Hippocampal formation (tissue), 2 donors: ENCODE data around the gene BUB3.
A peak's percentile ranks its signal among the peaks of the same experiment; 100 is the strongest.
"Not testable (repeated sequence)": the region's sequence is repeated elsewhere in the genome, so short reads cannot be mapped to it uniquely, and the experiment has no call there.

Experiments used
- DNase-seq, 2 donors: peaks; one replicate each; lab custom pipeline; 2025; lab: John Stamatoyannopoulos, UW

Gene BUB3

GRCh38 chr10:123154711-123155505, 706 bp downstream of the BUB3 start:
- DNase-seq: peak in 1 of 2 donors; percentile 37

GRCh38 chr10:123156078-123156477, 1.9 kb downstream of the BUB3 start:
- DNase-seq: no peak

GRCh38 chr10:123157210-123157609, 3.0 kb downstream of the BUB3 start:
- DNase-seq: no peak

- DNase-seq: no peak
Measured at GRCh38 chr10:123158682-123159081, 4.5 kb downstream of the BUB3 start.

- no peak for DNase-seq
Measured at GRCh38 chr10:123160311-123160980, 6.2 kb downstream of the BUB3 start.

DNA sequence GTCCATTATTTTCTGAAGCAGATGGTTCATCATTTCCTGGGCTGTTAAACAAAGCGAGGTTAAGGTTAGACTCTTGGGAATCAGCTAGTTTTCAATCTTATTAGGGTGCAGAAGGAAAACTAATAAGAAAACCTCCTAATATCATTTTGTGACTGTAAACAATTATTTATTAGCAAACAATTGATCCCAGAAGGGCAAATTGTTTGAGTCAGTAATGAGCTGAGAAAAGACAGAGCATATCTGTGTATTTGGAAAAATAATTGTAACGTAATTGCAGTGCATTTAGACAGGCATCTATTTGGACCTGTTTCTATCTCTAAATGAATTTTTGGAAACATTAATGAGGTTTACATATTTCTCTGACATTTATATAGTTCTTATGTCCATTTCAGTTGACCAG, 10.1 kb downstream of the BUB3 start:
- no peak for DNase-seq

GRCh38 chr10:123165445-123166072, 11.4 kb downstream of the BUB3 start:
- no peak for DNase-seq

- DNase-seq: no peak
Measured at GRCh38 chr10:123166618-123167017, 12.4 kb downstream of the BUB3 start.

DNA sequence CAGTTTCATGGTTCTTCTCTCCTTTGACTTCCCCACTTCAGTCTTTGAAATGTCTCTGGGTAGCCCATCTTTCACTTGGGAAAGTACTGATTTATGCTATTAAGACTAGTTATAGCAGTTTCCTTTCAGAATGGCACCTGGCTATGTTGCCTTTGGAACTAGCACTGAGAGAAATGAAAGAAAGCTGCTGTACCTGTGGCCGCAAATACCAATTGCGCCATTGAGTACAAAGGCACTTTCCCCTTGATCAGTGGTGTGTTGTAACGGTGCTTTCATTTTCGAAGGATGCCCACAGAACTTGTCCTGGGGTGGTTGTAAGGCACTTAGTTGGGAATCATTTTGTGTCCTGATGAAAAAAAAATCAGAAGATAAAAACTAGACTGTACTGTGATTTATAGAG, 16.8 kb downstream of the BUB3 start:
- no peak for DNase-seq

DNA sequence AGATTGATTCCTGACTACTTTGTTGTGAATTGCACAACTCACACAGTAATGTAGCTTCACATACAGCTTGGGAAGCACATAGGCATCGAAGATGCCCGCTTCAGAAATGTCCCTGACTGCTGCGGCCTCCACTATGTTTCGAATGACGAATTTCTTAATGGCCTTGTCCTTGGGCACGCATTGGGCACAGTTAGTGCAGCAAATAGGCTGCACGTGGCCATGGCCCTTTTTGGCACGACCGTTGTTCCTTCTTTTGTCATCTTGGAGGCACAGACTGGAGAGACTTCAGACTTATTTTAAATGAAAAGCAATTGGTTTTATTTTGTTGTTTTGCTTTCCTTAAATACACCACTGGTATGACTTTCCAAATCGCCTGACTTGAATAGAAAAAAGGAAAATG, 17.4 kb downstream of the BUB3 start:
- not testable (repeated sequence) for DNase-seq

DNA sequence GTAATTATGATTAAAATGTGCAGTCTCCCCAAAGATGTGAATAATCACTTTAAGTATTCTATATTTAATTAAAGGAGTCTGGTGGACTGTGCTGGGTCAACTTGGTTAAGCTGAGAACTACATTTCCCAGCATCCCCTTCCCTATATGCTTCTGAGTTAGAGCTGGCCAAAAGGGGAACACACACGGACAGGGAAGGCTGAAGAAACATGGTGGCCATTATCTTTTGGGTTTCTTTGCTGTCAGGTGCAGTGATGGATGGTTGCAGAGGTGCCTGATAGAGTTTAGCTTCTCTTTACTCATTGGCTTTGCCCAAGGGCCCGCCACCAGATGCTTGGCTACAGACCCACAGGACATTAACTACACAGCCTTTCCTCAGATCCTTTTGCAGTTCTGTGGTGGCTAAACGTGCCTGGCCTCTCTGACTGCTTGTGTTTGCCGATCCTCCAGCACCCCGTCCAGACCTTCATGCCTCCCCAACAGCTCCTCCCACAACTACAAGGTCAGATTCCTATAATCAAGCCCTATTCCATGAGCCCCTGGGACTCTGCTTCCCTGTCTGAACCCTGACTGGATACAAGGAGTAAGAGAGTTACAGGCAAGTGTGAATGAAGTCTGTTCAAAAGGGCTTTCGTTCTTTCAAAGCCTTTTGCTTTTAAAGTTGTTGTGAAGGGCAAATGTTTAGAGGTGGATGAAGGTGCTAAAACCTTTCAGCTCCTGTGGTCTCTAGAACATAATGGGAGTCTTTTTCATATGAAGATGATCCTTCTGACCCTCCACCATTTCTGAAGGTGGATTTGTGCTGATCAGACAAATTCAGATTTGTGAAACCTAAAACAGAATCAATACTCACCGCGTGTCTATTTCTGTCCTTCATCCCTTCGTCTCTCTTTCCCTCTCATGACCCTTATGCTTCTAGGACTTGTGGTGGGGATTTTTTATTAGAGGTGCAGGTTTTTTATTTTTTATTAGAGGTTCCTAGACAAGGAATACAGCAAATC, 21.5 kb downstream of the BUB3 start:
- DNase-seq: no peak

DNA sequence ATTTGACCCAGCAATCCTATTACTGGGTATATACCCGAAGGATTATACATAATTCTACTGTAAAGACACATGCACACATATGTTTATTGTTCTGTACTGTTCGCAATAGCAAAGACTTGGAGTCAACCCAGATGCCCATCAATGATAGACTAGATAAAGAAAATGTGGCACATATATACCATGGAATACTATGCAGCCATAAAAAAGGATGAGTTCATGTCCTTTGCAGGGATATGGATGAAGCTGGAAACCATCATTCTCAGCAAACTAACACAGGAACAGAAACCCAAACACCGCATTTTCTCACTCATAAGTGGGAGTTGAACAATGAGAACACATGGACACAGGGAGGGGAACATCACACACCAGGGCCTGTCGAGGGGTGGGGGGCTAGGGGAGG, 24.2 kb downstream of the BUB3 start:
- not testable (repeated sequence) for DNase-seq

GRCh38 chr10:123180101-123181090, 26.2 kb downstream of the BUB3 start:
- no peak for DNase-seq

- DNase-seq: no peak
Measured at GRCh38 chr10:123183724-123184123, 29.5 kb downstream of the BUB3 start.

- DNase-seq: no peak
Measured at GRCh38 chr10:123187781-123188180, 33.6 kb downstream of the BUB3 start.

DNA sequence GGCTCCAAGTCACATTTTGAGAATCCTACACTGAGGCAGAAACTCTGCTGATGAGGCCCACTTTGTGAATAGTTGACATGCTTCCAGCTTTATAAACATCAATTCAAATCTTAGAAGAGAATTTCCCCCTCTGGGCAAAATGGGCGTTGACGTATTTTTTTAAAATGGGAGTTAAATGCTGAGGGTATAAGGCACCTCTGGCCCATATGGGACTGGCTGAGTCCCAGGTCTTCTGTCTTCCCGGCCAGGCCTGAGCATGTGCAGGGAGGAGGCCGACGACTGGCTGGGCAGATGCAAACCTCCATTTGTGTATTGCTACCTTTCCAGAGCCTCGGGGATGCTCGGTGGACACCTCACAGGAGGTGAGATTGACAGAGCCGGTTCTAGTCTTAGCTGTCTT, 37.7 kb downstream of the BUB3 start:
- DNase-seq: no peak

GRCh38 chr10:123194056-123194455, 39.9 kb downstream of the BUB3 start:
- DNase-seq: no peak

DNA sequence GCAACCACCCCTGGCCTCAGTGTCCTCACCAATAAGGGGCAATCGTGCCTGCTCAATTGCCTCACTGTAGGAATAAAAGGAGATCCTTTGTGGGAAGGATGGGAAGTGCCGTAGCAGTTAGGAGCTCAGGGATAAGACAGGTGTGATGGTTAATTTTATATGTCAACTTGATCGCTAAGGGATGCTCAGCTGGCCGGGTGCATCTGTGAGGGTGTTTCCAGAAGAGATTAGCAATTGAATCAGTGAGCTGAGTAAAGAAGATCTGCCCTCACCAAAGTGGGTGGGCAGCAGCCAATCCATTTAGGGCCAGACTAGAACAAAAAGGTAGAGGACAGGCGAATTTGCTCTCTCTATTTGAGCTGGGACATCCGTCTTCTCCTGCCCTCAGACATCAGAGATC, 46.3 kb downstream of the BUB3 start:
- no peak for DNase-seq

DNA sequence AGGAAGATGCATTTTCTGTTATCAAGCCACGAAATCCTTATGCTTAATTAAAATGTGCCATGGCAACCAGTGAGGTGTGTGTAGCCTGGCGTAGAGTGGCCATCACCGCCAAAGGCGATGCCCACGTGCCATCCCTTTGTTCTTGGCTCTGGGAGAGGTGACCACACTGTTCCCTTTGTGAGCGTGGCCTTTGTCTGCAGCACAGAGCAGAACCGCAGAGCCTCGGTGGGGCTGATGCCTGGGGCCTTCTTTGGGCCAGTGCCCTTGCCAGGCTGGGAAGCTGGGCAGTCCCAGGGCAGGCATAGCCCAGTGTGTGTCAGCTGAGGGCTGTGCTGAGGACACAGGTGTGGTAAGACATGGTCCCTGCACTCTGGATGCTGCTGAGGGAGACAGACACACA, 48.3 kb downstream of the BUB3 start:
- DNase-seq: no peak

GRCh38 chr10:123203393-123204126, 49.4 kb downstream of the BUB3 start:
- DNase-seq: no peak
